Measurements from ENCODE around the gene SEMA3A. TPM values are rescaled to one million over a fixed set of nuclear protein-coding genes. Genes with fewer than 3 reads are reported as not detected.

The SEMA3A gene
- total and polyA plus RNA-seq, 2 experiments from 2014 or later = 19.8 to 46.4 TPM

DNA sequence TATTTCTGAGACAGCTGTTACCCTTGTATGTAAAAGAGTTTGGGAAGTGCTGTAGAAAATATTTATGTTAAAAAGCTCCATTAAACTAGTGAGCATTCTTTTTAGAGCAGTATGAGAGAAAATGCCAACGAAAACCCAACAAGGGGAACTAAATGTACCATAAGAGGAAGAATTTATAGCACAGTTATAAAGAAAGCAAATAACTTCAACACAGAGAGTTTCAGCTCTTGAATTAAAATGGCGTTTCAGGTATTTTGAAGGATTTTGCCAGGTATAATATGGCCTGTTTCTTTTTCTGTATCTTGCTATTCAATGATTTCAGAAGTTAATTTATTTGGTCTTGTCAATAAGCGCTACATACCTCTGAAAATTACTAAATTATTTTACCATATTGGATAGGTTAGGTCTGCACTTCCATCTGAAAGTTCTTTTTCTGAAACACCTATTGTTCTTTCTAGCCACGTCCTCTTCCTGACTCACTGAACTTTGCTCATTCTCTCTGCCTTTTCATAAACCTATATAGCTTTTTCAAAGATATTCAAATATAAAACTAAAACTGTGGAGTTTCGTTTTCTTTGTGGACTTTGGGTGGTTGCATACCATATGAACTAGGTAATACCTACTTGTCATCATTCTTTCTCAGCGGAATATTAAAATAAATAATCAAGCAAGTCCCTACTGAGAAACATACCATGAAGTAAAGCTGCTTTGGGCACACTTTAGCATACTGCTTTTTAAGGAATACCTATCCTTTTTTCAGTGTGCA lies 136.1 kb downstream of the SEMA3A start:
- Histone ChIP-seq H3K79me2 (replicated peaks; ENCODE audit: insufficient read depth) (peaks cover 17% of the 10 kb centered on the region), H3K27ac (ENCODE audit: low read depth) (no peak overlapping the region), H3K4me3 (no peak overlapping the region), H3K4me1 (ENCODE audit: insufficient read depth) (peaks cover 20% of the 10 kb centered on the region), H3K9me2 (ENCODE audit: insufficient read depth) (no peaks in the 10 kb centered on the region), H3K36me3 (ENCODE audit: insufficient read depth) (no peaks in the 10 kb centered on the region), H3K4me2 (no peak overlapping the region), H2AFZ (no peak overlapping the region), H3F3A (replicated peaks; ENCODE audit: low read depth) (no peaks in the 10 kb centered on the region), H3K27me3 (ENCODE audit: insufficient read depth) (no peaks in the 10 kb centered on the region), H4K20me1 (replicated peaks; ENCODE audit: insufficient read depth) (no peaks in the 10 kb centered on the region)
- H3K4me3 Mint-ChIP-seq = no peak overlapping the region
- no peak for DNase-seq (ENCODE audit: low spot score)
- TF ChIP-seq POLR2AphosphoS5 (IDR thresholded peaks at IDR 0.05; ENCODE audit: low read depth) (no peak), STAT1 (IDR thresholded peaks at IDR 0.05; ENCODE audit: unreplicated experiment) (no peak), ZNF331 (CRISPR knock-in tag; IDR thresholded peaks at IDR 0.05; ENCODE audit: low read depth) (no peak), JUNB (IDR thresholded peaks at IDR 0.05; ENCODE audit: unreplicated experiment) (no peak), ZNF114 (CRISPR knock-in tag; IDR thresholded peaks at IDR 0.05) (no peak), CREB1 (CRISPR knock-in tag; IDR thresholded peaks at IDR 0.05; ENCODE audit: low read depth) (no peak), NANOG (IDR thresholded peaks at IDR 0.05; ENCODE audit: borderline replicate concordance) (no peak), EZH2phosphoT487 (IDR thresholded peaks at IDR 0.05; ENCODE audit: unreplicated experiment) (no peak), EZH2 (IDR thresholded peaks at IDR 0.05; ENCODE audit: low read depth, unreplicated experiment) (no peak)
- TF ChIP-seq, protein P1, sequence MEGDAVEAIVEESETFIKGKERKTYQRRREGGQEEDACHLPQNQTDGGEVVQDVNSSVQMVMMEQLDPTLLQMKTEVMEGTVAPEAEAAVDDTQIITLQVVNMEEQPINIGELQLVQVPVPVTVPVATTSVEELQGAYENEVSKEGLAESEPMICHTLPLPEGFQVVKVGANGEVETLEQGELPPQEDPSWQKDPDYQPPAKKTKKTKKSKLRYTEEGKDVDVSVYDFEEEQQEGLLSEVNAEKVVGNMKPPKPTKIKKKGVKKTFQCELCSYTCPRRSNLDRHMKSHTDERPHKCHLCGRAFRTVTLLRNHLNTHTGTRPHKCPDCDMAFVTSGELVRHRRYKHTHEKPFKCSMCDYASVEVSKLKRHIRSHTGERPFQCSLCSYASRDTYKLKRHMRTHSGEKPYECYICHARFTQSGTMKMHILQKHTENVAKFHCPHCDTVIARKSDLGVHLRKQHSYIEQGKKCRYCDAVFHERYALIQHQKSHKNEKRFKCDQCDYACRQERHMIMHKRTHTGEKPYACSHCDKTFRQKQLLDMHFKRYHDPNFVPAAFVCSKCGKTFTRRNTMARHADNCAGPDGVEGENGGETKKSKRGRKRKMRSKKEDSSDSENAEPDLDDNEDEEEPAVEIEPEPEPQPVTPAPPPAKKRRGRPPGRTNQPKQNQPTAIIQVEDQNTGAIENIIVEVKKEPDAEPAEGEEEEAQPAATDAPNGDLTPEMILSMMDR (conservative IDR thresholded peaks at IDR 0.05; ENCODE audit: low read depth in 2 of 2) = no peak
- TF ChIP-seq, protein P2, sequence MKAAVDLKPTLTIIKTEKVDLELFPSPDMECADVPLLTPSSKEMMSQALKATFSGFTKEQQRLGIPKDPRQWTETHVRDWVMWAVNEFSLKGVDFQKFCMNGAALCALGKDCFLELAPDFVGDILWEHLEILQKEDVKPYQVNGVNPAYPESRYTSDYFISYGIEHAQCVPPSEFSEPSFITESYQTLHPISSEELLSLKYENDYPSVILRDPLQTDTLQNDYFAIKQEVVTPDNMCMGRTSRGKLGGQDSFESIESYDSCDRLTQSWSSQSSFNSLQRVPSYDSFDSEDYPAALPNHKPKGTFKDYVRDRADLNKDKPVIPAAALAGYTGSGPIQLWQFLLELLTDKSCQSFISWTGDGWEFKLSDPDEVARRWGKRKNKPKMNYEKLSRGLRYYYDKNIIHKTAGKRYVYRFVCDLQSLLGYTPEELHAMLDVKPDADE (IDR thresholded peaks at IDR 0.05) = no peak
- TF ChIP-seq, protein P3, sequence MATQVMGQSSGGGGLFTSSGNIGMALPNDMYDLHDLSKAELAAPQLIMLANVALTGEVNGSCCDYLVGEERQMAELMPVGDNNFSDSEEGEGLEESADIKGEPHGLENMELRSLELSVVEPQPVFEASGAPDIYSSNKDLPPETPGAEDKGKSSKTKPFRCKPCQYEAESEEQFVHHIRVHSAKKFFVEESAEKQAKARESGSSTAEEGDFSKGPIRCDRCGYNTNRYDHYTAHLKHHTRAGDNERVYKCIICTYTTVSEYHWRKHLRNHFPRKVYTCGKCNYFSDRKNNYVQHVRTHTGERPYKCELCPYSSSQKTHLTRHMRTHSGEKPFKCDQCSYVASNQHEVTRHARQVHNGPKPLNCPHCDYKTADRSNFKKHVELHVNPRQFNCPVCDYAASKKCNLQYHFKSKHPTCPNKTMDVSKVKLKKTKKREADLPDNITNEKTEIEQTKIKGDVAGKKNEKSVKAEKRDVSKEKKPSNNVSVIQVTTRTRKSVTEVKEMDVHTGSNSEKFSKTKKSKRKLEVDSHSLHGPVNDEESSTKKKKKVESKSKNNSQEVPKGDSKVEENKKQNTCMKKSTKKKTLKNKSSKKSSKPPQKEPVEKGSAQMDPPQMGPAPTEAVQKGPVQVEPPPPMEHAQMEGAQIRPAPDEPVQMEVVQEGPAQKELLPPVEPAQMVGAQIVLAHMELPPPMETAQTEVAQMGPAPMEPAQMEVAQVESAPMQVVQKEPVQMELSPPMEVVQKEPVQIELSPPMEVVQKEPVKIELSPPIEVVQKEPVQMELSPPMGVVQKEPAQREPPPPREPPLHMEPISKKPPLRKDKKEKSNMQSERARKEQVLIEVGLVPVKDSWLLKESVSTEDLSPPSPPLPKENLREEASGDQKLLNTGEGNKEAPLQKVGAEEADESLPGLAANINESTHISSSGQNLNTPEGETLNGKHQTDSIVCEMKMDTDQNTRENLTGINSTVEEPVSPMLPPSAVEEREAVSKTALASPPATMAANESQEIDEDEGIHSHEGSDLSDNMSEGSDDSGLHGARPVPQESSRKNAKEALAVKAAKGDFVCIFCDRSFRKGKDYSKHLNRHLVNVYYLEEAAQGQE (IDR thresholded peaks at IDR 0.05; ENCODE audit: unreplicated experiment) = no peak
- TF ChIP-seq, protein P4, sequence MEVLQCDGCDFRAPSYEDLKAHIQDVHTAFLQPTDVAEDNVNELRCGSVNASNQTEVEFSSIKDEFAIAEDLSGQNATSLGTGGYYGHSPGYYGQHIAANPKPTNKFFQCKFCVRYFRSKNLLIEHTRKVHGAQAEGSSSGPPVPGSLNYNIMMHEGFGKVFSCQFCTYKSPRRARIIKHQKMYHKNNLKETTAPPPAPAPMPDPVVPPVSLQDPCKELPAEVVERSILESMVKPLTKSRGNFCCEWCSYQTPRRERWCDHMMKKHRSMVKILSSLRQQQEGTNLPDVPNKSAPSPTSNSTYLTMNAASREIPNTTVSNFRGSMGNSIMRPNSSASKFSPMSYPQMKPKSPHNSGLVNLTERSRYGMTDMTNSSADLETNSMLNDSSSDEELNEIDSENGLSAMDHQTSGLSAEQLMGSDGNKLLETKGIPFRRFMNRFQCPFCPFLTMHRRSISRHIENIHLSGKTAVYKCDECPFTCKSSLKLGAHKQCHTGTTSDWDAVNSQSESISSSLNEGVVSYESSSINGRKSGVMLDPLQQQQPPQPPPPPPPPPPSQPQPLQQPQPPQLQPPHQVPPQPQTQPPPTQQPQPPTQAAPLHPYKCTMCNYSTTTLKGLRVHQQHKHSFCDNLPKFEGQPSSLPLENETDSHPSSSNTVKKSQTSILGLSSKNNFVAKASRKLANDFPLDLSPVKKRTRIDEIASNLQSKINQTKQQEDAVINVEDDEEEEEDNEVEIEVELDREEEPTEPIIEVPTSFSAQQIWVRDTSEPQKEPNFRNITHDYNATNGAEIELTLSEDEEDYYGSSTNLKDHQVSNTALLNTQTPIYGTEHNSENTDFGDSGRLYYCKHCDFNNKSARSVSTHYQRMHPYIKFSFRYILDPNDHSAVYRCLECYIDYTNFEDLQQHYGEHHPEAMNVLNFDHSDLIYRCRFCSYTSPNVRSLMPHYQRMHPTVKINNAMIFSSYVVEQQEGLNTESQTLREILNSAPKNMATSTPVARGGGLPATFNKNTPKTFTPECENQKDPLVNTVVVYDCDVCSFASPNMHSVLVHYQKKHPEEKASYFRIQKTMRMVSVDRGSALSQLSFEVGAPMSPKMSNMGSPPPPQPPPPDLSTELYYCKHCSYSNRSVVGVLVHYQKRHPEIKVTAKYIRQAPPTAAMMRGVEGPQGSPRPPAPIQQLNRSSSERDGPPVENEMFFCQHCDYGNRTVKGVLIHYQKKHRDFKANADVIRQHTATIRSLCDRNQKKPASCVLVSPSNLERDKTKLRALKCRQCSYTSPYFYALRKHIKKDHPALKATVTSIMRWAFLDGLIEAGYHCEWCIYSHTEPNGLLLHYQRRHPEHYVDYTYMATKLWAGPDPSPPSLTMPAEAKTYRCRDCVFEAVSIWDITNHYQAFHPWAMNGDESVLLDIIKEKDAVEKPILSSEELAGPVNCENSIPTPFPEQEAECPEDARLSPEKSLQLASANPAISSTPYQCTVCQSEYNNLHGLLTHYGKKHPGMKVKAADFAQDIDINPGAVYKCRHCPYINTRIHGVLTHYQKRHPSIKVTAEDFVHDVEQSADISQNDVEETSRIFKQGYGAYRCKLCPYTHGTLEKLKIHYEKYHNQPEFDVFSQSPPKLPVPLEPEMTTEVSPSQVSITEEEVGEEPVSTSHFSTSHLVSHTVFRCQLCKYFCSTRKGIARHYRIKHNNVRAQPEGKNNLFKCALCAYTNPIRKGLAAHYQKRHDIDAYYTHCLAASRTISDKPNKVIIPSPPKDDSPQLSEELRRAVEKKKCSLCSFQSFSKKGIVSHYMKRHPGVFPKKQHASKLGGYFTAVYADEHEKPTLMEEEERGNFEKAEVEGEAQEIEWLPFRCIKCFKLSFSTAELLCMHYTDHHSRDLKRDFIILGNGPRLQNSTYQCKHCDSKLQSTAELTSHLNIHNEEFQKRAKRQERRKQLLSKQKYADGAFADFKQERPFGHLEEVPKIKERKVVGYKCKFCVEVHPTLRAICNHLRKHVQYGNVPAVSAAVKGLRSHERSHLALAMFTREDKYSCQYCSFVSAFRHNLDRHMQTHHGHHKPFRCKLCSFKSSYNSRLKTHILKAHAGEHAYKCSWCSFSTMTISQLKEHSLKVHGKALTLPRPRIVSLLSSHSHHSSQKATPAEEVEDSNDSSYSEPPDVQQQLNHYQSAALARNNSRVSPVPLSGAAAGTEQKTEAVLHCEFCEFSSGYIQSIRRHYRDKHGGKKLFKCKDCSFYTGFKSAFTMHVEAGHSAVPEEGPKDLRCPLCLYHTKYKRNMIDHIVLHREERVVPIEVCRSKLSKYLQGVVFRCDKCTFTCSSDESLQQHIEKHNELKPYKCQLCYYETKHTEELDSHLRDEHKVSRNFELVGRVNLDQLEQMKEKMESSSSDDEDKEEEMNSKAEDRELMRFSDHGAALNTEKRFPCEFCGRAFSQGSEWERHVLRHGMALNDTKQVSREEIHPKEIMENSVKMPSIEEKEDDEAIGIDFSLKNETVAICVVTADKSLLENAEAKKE (CRISPR knock-in tag; IDR thresholded peaks at IDR 0.05) = no peak
- peaks cover 21% of the 10 kb centered on the region for H3K36me3 Mint-ChIP-seq (ENCODE audit: low read depth)
- H3K27me3 Mint-ChIP-seq (ENCODE audit: insufficient read depth, low read depth, poor library complexity) = peaks cover 2% of the 10 kb centered on the region
- peaks cover 6% of the 10 kb centered on the region; the same call in 2 of the 3 replicates for H3K9me3 Mint-ChIP-seq
- H3K4me1 Mint-ChIP-seq = peaks cover 32% of the 10 kb centered on the region
- no peak for ATAC-seq
- no peak overlapping the region for H3K27ac Mint-ChIP-seq
